Measurements from ENCODE around the gene RHOBTB3.

The RHOBTB3 gene, protein sequence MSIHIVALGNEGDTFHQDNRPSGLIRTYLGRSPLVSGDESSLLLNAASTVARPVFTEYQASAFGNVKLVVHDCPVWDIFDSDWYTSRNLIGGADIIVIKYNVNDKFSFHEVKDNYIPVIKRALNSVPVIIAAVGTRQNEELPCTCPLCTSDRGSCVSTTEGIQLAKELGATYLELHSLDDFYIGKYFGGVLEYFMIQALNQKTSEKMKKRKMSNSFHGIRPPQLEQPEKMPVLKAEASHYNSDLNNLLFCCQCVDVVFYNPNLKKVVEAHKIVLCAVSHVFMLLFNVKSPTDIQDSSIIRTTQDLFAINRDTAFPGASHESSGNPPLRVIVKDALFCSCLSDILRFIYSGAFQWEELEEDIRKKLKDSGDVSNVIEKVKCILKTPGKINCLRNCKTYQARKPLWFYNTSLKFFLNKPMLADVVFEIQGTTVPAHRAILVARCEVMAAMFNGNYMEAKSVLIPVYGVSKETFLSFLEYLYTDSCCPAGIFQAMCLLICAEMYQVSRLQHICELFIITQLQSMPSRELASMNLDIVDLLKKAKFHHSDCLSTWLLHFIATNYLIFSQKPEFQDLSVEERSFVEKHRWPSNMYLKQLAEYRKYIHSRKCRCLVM

DNA sequence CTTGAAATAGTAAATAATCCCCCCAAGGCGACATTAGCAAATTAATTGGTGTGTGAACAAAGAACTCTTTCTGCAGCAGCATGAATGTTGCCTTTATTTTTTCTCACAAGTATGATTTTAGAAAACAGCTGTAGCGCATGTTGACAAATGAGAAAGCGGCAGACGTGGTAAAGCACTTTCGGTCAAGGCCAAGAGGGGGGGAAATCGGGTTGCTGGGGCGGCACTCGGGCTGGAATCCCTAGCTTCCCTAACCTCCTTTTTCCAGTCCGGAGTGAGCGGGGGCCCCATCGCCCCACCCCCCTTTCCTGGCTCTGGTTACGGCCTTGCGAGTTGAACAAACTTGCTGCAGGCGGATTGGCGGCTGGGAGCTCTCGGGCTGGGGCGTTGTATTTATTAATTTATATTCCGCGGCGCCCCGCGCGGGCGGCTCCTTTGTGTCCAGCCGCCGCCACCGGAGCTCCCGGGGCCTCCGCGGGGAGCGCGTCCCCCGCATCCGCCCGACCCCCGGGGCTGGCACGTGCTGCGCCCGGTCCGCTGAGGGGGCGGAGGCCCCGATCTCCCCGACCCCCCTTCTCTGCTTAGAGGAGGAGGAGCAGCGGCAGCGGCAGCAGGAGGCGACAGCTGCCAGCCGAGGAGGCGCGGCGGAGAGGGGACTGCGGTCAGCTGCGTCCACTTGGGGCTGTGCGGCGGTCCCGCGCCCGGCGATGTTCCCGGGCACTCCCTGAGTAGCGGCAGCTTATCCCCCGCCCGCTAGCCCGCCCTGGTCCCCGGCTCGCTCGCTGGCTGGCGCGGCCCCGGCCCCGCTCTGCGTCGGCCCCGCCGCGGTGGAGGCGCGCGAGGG, at the start of gene RHOBTB3:
TSS of gene RHOBTB3 (plus strand) at position 607 of the 841 bp plus-strand sequence. CDS start 347 bp downstream, outside the sequence.
- peaks cover 11% of the 10 kb centered on the region in 2 donors for H3K4me1 ChIP-seq (ENCODE audit: control insufficient read depth in 1 of 2, insufficient read depth in 2 of 2, low read length in 2 of 2)
- H3K36me3 ChIP-seq (ENCODE audit: control insufficient read depth in 1 of 2, insufficient read depth in 2 of 2, low read length in 2 of 2): no peaks in the 10 kb centered on the region
- no peaks in the 10 kb centered on the region for H3K9me3 ChIP-seq (ENCODE audit: control insufficient read depth in 1 of 2, low read length in 2 of 2)
- H3K27ac ChIP-seq (ENCODE audit: low read length): peak within 1 kb of the TSS; percentile 93
- peak within 1 kb of the TSS; percentile 82 to 85 for H3K4me3 ChIP-seq (ENCODE audit: low read depth in 1 of 2, low read length in 2 of 2)
- no peaks in the 10 kb centered on the region for H3K27me3 ChIP-seq (ENCODE audit: low read depth, low read length)

DNA sequence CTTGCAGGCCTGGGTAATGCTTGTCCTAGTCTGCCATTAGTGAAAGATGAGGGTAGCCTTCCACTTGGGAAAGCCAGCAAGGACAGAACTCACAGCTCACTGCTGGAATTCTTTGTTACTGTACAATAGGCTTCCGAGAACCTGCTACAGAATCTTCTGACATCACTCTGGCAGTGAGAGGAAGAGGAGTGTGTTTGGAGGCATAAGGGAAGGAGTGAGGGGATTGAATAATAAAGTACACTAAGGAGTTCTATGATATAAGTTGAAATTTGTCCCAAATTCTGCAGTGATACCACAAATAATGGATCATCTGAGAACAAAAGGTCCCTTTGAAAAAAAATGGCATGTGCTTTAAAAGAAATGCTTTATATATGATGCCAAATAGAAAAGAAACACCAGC, 48.2 kb upstream of the RHOBTB3 start, which contains the start of gene SPATA9:
TSS of gene SPATA9 (minus strand) at position 101 of the 400 bp plus-strand sequence. CDS start 137 bp downstream, outside the sequence.
- Histone ChIP-seq H3K27ac (ENCODE audit: low read length) (no peak within 1 kb of the TSS), H3K4me1 (ENCODE audit: control insufficient read depth in 1 of 2, insufficient read depth in 2 of 2, low read length in 2 of 2) (no peaks in the 10 kb centered on the region), H3K27me3 (ENCODE audit: low read depth, low read length) (no peaks in the 10 kb centered on the region), H3K9me3 (ENCODE audit: control insufficient read depth in 1 of 2, low read length in 2 of 2) (no peaks in the 10 kb centered on the region), H3K36me3 (ENCODE audit: control insufficient read depth in 1 of 2, insufficient read depth in 2 of 2, low read length in 2 of 2) (no peaks in the 10 kb centered on the region), H3K4me3 (ENCODE audit: low read depth in 1 of 2, low read length in 2 of 2) (no peak within 1 kb of the TSS)

DNA sequence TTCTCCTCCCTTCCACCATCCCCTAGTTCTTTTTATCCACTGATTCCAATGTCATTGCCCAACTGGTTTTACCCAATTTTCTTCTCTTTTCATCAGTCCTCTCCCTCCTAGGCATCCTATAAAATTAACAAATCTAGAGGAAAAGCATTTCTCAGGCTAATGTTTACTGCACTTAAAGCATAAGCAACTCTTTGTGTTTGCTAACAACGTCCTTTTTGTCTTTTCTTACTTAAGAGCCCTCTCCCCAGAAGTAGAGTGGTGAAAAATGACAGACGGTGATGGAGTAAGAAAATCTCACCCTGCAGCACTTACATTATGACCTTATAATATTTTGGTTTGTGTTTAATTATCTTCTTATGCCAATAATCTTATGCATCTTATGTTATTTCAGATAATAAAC, 46.8 kb upstream of the RHOBTB3 start:
- Histone ChIP-seq H3K4me3 (ENCODE audit: low read depth in 1 of 2, low read length in 2 of 2) (no peak overlapping the region), H3K9me3 (ENCODE audit: control insufficient read depth in 1 of 2, low read length in 2 of 2) (no peaks in the 10 kb centered on the region), H3K27ac (ENCODE audit: low read length) (no peak overlapping the region), H3K27me3 (ENCODE audit: low read depth, low read length) (no peaks in the 10 kb centered on the region), H3K4me1 (ENCODE audit: control insufficient read depth in 1 of 2, insufficient read depth in 2 of 2, low read length in 2 of 2) (no peaks in the 10 kb centered on the region), H3K36me3 (ENCODE audit: control insufficient read depth in 1 of 2, insufficient read depth in 2 of 2, low read length in 2 of 2) (no peaks in the 10 kb centered on the region)

DNA sequence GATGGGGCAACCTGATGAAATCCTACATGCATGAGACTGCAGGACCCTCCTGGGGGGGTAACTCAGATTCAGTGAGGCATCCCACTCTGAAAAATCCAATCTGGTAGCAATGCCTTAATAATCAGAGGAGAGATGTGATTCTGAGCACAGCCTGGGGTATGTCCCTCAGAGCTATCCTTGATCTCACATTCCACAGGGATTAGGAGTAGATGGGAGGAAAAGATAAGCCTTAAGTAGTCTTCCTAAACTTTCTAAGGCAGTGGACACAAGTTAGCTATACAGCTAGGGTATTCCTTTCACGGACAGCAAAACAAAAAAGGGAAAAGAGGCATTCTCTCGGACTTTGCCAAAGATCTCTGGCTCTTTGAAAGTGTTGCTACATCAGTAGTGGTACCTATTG, 44.5 kb upstream of the RHOBTB3 start:
- no peak overlapping the region for H3K4me3 ChIP-seq (ENCODE audit: low read depth in 1 of 2, low read length in 2 of 2)
- H3K9me3 ChIP-seq (ENCODE audit: control insufficient read depth in 1 of 2, low read length in 2 of 2): no peaks in the 10 kb centered on the region
- H3K4me1 ChIP-seq (ENCODE audit: control insufficient read depth in 1 of 2, insufficient read depth in 2 of 2, low read length in 2 of 2): no peaks in the 10 kb centered on the region
- no peaks in the 10 kb centered on the region for H3K36me3 ChIP-seq (ENCODE audit: control insufficient read depth in 1 of 2, insufficient read depth in 2 of 2, low read length in 2 of 2)
- no peak overlapping the region for H3K27ac ChIP-seq (ENCODE audit: low read length)
- no peaks in the 10 kb centered on the region for H3K27me3 ChIP-seq (ENCODE audit: low read depth, low read length)

DNA sequence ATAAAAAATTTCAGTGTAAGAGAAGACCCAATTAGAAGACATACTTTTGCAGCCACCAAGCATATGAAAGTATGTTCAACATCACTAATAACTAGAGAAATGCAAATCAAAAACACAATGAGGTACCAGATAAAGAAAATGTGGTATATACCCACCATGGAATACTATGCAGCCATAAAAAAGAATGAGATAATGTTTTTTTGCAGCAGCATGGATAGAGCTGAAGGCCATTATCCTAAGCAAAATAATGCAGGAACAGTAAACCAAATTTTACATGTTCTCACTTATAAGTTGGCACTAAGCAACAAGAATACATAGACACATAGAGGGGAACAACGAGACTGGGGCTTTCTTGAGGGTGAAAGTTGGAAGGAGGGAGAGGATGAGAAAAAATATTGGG, 41.5 kb upstream of the RHOBTB3 start:
- Histone ChIP-seq H3K9me3 (ENCODE audit: control insufficient read depth in 1 of 2, low read length in 2 of 2) (no peaks in the 10 kb centered on the region), H3K4me3 (ENCODE audit: low read depth in 1 of 2, low read length in 2 of 2) (no peak overlapping the region), H3K27me3 (ENCODE audit: low read depth, low read length) (no peaks in the 10 kb centered on the region), H3K4me1 (ENCODE audit: control insufficient read depth in 1 of 2, insufficient read depth in 2 of 2, low read length in 2 of 2) (no peaks in the 10 kb centered on the region), H3K27ac (ENCODE audit: low read length) (no peak overlapping the region), H3K36me3 (ENCODE audit: control insufficient read depth in 1 of 2, insufficient read depth in 2 of 2, low read length in 2 of 2) (no peaks in the 10 kb centered on the region)

DNA sequence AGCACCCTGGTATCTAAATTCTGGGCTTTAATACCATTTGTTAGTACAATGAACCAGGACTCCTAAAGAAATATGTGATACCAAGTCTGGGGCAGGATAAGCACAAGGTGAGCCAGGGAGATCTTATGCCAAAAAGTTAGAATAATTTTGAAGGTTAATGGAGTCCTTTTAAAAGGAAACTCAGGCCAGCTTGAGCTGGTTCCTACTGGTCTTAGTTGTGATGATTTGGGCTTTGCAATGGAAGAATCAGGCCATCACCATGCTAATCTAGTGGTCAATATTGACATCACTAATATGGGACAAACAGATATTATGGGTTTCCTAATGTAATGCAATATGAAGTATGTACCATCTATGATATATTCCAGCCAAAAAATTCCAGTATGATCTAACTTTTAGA, 40.8 kb upstream of the RHOBTB3 start:
- Histone ChIP-seq H3K4me3 (ENCODE audit: low read depth in 1 of 2, low read length in 2 of 2) (no peak overlapping the region), H3K27ac (ENCODE audit: low read length) (no peak overlapping the region), H3K4me1 (ENCODE audit: control insufficient read depth in 1 of 2, insufficient read depth in 2 of 2, low read length in 2 of 2) (no peaks in the 10 kb centered on the region), H3K27me3 (ENCODE audit: low read depth, low read length) (no peaks in the 10 kb centered on the region), H3K36me3 (ENCODE audit: control insufficient read depth in 1 of 2, insufficient read depth in 2 of 2, low read length in 2 of 2) (no peaks in the 10 kb centered on the region), H3K9me3 (ENCODE audit: control insufficient read depth in 1 of 2, low read length in 2 of 2) (no peaks in the 10 kb centered on the region)

DNA sequence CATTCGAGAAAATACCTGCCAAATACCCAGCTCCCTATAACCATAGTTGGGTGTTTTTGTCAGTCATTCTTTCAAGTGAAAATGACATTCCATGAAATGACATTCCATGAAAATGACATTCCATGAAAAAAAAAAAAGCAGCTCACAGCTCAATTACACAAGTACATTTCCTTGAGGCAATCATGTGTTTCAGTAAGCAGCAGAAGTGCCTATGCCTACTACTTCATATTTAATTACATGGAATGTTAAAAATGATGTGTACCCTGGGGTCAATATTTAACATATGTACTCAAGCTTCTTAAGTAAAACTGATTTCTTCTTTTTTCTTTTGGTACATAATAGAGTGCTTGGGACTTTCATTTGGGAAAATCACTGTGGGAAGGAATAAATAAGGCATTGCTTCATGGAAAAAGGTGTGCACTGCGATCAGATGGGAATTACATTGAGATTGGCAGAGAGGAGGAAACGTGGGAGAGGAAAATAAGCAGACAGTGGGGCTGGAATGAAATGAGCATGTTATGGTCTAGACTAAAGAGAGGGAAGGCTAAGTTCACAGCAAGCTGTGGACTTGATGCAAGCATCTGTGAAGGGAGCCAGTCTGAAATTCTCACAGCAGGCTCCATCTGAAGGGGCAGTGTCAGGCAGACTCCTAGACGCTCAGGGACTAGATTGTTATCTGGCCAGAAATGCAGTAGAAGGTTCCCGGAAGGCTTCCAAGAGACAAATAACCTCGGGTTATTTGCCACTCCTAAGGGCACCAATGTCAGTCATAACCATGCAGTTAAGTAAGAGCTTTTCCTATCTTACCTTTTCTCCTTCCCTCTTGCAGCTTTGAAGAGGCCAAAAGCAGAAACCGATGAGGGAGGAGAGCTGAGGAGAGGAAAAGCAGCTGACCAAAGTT, 33.1 kb upstream of the RHOBTB3 start:
- Histone ChIP-seq H3K4me1 (ENCODE audit: control insufficient read depth in 1 of 2, insufficient read depth in 2 of 2, low read length in 2 of 2) (no peaks in the 10 kb centered on the region), H3K36me3 (ENCODE audit: control insufficient read depth in 1 of 2, insufficient read depth in 2 of 2, low read length in 2 of 2) (no peaks in the 10 kb centered on the region), H3K27me3 (ENCODE audit: low read depth, low read length) (no peaks in the 10 kb centered on the region), H3K9me3 (ENCODE audit: control insufficient read depth in 1 of 2, low read length in 2 of 2) (no peaks in the 10 kb centered on the region), H3K4me3 (ENCODE audit: low read depth in 1 of 2, low read length in 2 of 2) (no peak overlapping the region), H3K27ac (ENCODE audit: low read length) (no peak overlapping the region)

DNA sequence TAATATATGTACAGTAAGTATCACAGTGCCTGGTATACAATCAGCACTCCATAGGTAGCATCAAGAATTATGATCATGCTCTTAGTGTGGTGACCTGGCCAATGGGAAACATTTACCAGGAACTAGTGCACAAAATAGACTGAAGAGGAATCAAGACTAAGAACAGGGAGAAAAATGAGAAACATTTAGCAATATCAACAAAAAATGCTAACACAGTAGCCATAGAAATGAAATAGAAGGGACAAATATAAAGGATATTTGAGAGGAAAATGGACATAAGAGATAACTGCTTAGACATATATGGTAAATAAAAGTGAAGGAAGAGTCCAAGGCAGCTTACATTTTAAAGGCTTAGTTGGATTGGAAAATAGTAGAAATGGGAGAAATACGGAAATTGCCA, 31.8 kb upstream of the RHOBTB3 start:
- H3K4me1 ChIP-seq (ENCODE audit: control insufficient read depth in 1 of 2, insufficient read depth in 2 of 2, low read length in 2 of 2): no peaks in the 10 kb centered on the region
- no peak overlapping the region for H3K27ac ChIP-seq (ENCODE audit: low read length)
- H3K4me3 ChIP-seq (ENCODE audit: low read depth in 1 of 2, low read length in 2 of 2): no peak overlapping the region
- no peaks in the 10 kb centered on the region for H3K36me3 ChIP-seq (ENCODE audit: control insufficient read depth in 1 of 2, insufficient read depth in 2 of 2, low read length in 2 of 2)
- H3K9me3 ChIP-seq (ENCODE audit: control insufficient read depth in 1 of 2, low read length in 2 of 2): no peaks in the 10 kb centered on the region
- H3K27me3 ChIP-seq (ENCODE audit: low read depth, low read length): no peaks in the 10 kb centered on the region

DNA sequence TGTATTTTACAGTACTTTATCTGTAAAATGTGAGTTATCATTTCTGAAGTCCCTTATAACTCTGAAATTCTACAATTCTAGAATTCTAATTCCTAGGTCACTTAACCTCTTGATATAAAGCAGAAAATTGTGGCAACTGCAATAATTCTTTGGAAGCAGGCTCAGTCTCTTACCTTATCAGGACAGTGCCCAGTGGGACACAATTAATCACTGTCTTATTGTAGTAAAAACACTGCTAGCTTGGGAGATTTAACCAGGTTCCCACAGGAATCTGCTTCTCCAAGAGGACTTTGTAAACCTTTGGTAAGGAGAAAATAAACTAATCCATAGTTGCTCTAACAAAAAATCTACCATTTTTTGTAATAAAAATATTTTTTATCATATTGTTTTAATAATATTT, 30.1 kb upstream of the RHOBTB3 start:
- Histone ChIP-seq H3K27me3 (ENCODE audit: low read depth, low read length) (no peaks in the 10 kb centered on the region), H3K27ac (ENCODE audit: low read length) (no peak overlapping the region), H3K4me1 (ENCODE audit: control insufficient read depth in 1 of 2, insufficient read depth in 2 of 2, low read length in 2 of 2) (no peaks in the 10 kb centered on the region)

DNA sequence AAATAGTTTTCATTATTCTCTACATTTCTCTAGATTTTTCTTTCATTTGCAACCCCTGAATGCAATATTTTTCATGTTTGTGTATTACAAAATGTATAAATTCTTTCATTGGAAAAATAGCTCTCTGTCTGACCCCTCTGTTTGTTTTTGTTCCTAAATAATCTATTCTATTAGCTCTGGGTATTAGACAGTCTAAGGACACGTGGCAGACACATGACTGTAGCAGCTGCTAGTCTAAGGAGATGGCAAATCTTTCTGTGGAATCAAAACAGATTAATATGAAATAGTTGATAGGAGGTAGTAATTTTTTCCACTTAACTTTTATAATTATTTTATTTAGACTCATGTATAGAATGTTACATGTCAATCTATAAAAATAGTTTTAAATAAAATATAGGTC, 27.0 kb upstream of the RHOBTB3 start:
- Histone ChIP-seq H3K36me3 (ENCODE audit: control insufficient read depth in 1 of 2, insufficient read depth in 2 of 2, low read length in 2 of 2) (no peaks in the 10 kb centered on the region), H3K9me3 (ENCODE audit: control insufficient read depth in 1 of 2, low read length in 2 of 2) (no peaks in the 10 kb centered on the region), H3K4me3 (ENCODE audit: low read depth in 1 of 2, low read length in 2 of 2) (no peak overlapping the region), H3K27me3 (ENCODE audit: low read depth, low read length) (no peaks in the 10 kb centered on the region), H3K4me1 (ENCODE audit: control insufficient read depth in 1 of 2, insufficient read depth in 2 of 2, low read length in 2 of 2) (no peaks in the 10 kb centered on the region), H3K27ac (ENCODE audit: low read length) (no peak overlapping the region)

More for the DNA sequence above, 30.1 kb upstream of the RHOBTB3 start:
- Histone ChIP-seq H3K36me3 (ENCODE audit: control insufficient read depth in 1 of 2, insufficient read depth in 2 of 2, low read length in 2 of 2) (no peaks in the 10 kb centered on the region), H3K4me3 (ENCODE audit: low read depth in 1 of 2, low read length in 2 of 2) (no peak overlapping the region), H3K9me3 (ENCODE audit: control insufficient read depth in 1 of 2, low read length in 2 of 2) (no peaks in the 10 kb centered on the region)
